NCI-H2196 (cell line): ENCODE measurements around the gene HAUS1.

Experiments
- DNase-seq: peaks from one replicate; lab custom pipeline; 2025; ENCODE audit not compliant: unreplicated experiment; lab: John Stamatoyannopoulos, UW

Gene HAUS1, protein sequence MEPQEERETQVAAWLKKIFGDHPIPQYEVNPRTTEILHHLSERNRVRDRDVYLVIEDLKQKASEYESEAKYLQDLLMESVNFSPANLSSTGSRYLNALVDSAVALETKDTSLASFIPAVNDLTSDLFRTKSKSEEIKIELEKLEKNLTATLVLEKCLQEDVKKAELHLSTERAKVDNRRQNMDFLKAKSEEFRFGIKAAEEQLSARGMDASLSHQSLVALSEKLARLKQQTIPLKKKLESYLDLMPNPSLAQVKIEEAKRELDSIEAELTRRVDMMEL

DNA sequence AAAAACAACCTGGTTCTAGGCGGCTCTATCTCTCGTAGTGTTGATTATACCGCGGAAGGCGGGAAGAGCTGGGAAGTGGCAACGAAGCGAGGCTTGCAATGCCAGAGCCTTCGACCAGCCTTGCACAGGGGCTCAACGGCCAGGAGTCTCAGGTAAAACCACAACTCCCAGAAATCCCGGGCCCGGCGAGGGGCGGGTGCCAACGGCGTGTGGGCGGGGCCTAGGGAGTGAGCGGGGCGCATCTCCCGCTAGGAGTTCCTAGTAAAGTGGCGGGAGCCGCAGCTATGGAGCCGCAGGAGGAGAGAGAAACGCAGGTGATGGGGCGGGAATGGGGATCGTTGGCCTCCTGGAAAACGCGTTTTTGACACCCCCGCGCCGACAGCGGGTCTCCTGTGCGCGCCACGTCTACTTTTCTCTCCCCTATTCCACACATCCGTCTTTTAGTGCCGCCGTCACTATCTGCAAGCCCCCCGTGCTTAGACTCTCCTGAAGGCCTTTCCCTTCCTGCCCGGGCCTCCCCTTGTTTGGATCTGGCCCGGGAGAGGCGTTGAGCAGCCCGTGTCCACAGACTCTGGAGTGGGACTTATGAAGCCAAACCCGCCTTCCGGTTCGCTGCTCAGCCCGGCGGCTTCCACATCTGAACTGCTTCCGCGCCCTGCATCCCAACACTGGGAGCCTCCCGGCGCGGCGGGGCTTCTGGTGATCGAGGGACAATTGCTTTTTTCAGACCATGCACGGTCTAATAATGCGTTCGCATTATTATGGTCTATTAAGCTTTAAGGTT lies at the start of gene HAUS1:
Gene HAUS1, plus strand, starts transcription at position 258 of the 784 bp plus-strand sequence. Its CDS starts 27 bp downstream, at position 285.
- DNase-seq: peak; percentile 91

DNA sequence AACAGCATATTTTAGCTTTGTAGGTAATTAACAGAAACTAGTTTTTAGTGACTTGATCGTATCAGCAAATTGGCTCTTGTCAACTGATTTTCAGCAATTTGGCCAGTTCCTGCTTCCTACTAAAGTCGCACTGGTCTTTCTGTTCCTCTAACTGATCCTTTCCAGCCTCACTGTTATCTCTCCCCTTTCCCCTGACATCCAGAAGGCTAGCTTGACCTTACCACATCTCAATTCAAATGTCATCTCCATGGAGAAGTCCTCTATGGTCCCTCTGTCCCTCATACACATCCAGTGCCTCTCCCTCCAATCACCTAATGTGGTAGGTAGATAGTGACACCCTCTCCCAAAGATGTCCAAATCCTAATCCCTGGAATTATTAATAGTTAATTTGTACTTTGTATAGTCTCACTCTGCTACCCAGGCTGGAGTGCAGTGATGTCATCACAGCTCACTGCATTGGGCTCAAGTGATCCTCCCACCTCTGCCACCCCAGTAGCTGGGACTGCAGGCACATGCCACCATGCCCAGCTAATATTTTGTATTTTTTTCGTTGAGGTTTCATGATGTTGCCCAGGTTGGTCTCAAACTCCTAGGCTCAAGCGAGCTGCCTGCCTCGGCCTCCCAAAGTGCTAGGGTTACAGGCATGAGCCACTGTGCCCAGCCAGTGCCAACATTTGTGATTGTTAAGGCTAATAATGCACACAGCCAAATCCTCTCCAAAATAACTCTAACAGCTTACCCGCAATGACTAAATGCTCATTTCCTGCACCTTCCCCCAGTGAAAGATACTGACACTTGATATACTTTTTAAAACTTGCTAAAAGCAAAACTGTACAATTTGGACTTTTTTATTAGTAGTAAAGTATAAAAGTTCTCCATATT lies 49.0 kb upstream of the HAUS1 start:
- DNase-seq: no peak

DNA sequence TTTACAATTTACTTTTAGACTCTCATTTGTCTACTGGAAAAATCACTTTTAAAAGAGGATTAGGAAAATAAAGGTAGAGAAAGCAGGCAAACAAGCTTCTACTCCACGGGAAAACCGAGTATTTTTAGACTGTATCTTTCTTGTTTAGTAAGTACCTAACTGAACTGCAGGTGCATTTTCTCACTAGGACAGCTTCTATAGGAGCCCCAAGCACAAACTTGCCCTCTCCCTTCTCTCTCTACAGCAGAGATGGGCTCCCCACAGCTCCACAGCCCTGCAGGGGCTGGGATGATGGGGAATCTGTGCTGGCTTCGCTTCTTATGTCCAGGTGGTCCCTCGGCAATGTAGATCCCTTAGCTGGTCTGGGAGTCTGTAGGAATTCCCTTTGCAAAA lies 48.4 kb upstream of the HAUS1 start:
- no peak for DNase-seq

DNA sequence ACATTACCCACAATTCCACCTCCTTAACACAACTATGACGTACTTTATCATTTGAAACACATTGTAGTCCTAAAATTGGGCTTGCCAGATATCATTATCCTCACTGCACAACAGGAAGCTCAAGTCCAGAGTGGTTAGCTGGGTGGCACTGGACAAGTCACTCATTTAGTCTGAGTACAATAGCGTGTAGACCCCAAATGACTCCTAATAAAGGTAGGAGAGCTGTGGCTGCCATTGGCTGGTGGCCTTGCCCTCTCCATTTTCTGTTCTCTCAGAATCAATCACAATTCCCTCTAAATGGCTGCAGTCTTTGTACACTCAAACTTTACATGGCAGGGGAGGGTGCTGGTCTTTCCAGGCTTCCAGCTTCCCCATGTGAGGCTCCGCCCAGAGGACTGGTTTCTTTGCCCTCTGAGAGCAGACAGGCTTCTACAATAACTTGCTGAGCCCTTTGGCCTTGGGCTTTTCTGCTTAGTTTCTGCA lies 43.8 kb upstream of the HAUS1 start:
- DNase-seq: no peak

DNA sequence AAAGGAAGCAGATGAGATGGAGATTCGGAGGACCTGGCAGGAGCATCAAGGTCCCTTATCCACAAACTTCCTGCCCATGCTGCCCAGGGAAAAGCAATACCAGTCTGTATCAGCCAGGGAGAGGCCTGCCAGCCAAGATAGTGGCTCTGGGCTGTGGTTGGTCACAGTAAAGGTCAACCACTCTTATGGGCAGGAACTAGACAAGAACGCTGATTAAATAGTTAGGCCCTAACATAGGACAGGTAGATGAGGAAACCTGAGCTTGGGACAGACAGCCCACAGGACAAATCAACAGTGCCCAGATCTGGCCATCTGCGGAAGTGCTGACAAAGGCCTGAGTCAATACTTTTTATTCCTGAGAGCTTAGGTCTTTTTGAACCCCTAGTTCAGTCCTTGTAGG lies 42.8 kb upstream of the HAUS1 start:
- no peak for DNase-seq

DNA sequence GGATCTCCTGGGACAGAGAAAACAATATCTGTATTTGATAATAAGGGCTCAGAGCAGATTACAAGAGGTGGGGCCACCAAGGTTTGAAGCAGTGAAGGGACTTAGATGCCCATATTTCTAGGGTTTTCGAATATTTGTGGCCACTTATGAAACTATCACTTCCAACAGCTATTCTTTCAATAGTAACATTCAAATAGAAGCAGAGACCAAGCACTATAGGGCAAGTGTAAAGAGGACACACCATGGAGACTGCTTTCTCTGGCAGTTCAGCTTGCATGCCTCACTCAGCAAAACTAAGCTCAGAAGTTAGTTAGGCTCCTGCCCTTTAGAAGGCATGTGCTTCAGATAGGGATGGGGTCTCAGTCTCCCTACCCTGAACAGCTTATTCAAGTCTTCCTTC lies 42.4 kb upstream of the HAUS1 start:
- DNase-seq: no peak

DNA sequence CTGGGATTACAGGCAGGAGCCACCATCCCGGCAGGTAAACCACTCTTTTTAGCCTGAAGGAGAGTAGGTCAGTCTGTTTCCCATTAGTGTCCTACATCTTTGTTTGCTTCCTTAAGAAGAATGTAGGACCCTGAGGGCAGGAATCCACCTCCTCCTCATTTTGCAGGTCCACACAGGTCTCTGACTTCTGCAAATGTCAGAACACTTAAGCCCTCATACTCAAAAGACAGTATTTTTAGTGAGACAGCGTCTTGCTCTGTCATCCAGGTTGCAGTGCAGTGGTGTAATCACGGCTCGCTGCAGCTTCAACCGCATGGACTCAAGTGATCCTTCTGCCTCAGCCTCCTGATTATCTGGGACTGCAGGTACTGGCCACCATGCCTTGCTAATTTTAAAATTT lies 41.4 kb upstream of the HAUS1 start:
- no peak for DNase-seq

DNA sequence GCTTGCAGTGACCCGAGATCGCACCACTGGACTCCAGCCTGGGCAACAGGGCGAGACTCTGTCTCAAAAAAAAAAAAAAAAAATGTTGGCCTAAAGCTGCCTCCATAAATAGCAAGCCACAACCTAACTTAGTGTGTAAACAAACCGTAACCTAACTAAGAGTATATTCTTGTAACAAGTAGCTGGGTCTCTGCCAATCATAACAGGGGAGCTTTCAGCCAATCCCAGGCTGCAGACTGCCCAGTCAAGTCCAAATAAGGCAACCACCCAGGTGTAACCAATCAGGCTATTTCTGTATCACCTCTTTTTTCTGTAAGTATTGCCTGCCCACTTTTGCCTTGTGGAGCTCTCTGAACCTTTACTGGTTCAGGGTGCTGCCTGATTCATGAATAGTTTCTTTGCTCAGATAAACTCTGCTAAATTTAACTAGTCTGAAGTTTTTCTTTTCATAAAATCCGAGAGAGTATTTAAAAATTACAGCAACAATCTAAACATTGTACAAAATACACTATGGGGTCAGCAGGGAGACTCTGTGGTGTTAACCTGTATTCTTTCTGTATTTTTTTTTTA lies 36.7 kb upstream of the HAUS1 start:
- peak; percentile 11 for DNase-seq

DNA sequence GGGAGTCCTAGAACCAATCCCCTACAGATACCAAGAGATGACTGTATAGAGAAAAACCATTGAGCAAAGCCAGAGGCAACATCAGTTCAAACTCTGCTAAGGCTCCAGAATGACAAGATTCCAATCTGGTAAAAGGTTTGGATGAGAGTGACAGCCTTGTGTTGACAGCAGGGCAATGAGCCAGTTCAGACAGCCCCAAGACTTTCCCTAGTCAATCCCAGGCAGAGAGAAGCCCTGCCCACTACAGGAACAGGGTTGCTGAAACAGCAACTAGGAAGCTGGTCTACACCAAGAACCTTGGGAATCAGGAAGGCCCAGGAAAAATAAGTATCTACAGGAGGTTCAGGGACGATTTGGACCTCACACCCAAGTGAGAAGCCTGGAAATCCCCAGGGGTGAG lies 35.4 kb upstream of the HAUS1 start:
- DNase-seq: no peak

DNA sequence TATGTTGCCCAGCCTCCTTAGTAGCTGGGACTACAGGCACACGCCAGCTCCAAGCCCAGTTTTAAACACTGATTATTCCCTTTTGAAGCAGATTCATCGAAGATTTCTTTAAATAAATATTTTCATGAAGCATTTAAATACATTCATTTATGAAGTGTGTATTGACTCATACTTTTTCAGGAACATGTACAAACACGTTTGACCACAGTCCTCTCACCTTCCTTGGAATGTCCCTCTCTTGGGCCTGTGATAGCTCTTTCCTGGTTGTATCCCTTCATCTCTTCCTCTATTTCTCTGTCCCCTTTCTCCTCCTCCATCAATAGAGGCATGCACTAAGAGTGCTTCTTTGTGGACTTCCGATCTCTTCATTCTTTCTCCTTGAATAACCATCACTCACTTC lies 34.7 kb upstream of the HAUS1 start:
- DNase-seq: no peak

DNA sequence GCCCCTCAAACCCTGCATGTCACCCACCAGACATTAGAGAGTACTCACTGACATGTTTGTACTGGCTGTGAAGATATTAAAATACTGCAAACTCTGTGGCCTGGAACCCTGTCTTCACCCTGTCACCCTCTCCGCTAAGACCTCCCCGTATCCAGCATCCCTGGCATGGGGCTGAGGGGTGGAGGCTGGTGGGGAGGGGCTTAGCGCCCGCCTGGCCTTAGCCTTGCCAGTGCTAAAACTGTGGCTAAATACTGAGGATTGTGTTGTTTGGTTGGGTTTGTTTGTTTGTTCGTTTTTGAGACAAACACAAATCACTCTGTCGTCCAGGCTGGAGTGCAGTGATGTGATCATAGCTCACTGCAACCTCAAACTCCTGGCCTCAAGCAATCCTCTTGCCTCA lies 34.0 kb upstream of the HAUS1 start:
- no peak for DNase-seq

DNA sequence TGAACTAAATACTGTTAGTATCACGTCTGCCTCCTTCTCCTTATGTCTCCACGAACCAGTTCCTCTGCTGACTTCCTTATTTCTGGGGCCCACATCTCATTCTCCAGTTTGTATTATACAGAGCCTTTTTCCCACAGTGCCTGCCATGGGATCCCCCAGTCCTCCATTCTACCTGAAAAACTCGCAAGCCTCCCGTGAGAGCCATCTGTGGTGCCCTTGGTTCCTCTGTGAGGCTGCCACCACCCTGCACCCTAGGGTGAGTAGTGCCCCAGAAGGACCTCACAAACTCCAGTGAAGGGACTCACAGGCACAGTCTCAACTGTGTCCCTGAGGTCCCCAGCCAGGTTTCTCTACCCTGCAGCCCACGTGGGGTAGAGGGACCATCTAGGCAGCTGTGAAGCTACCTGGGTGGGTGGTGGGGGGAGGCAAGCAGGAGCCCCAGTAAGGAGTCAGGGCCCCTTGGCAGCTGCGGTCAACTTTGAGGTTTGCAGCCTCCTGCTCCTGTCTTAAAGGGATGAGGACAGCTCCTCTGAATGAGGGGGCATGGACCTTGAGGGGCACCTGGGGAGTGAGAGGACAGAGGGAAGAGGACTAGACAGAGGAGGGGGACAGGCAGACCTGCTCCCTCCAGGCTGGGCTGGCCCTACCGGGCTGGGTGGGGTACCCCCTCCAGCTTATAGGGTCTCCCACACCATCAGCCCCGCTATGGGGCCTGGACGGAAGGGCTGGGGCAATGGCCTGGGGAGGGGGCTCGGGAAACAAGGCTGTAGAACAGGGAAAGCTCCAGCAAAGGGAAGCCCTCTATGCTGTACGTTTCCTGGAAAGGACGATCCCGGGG lies 33.2 kb upstream of the HAUS1 start:
- DNase-seq: no peak

DNA sequence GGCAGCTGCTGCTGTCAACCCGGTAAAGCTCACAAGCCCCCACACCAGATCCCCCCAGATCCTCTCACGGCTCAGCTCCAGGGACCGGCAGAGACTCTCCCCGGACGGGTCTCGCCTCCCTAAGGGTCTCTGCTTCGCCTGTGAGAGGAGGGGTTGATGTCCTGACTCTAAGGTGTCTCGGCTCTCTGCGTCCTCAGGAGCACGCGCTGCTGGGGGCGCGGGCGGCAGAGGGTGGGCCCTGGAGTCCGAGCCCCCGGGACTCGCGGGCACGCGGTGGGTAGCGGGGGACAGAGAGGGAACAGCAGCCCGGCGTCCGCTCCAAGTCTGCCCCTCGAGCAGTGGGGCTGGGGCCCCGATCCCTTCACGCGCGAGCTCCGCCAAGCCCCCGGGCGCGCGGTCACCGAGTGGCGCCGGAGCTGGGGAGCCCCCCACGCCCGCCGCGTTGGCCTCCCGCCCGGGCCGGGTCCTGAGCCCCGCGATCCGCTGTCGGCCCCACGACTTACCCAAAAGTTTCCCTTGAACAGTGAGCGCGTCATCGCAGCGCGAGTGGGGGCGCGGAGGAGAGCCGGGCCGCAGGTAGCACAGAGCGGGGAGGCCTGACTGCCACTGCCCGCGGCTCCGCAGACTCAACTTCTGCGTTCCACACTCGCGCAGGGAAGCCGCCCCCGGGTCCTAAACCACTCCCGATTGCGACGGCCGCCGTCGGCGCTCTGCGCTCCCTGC lies 32.4 kb upstream of the HAUS1 start, which contains the start of gene PSTPIP2:
Gene PSTPIP2, minus strand, starts transcription at position 608 of the 723 bp plus-strand sequence. Its CDS starts 72 bp downstream, at position 536.
- DNase-seq: no peak

DNA sequence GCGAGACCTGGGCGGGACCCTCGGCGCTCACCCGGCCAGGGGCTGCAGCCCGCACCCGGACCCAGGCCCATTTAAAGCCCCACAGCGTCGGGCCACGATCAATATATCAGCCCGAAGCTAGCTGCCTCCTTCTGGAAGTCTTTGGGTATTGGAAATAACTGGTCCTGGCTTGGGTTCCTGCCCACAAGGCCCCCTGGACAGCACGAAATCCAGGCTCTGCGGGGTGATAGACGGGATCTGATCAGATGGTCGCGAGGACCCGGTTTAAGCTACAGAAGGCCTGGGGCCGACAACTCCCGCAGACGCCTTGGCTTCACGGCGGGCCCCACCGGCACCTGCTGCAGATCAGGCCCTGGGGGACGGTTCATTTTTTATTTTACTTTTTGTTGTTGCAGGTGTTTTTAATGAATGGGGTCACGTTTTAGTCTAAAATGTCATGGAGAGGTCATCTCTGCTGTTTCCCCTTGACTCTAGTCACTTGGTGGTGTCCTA lies 31.8 kb upstream of the HAUS1 start:
- no peak for DNase-seq

DNA sequence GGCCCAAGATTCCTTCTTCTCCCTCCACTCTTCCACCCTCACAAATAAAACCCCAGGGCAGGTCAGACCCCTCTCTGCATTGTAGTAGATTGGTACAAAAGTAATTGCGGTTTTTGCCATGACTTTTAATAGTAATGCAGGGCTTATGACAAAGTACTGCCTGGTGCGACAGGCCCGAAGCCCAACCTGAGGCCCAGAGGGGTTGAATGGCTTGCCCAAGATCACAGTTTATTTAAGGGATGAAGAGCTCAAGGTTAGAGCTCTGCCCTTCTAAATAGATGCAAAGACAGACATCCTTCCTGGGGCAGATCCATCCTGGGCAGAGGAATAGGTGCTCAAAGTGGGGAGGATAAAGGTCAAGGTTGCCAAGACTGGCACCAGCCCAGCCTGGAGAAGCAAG lies 31.2 kb upstream of the HAUS1 start:
- DNase-seq: no peak

DNA sequence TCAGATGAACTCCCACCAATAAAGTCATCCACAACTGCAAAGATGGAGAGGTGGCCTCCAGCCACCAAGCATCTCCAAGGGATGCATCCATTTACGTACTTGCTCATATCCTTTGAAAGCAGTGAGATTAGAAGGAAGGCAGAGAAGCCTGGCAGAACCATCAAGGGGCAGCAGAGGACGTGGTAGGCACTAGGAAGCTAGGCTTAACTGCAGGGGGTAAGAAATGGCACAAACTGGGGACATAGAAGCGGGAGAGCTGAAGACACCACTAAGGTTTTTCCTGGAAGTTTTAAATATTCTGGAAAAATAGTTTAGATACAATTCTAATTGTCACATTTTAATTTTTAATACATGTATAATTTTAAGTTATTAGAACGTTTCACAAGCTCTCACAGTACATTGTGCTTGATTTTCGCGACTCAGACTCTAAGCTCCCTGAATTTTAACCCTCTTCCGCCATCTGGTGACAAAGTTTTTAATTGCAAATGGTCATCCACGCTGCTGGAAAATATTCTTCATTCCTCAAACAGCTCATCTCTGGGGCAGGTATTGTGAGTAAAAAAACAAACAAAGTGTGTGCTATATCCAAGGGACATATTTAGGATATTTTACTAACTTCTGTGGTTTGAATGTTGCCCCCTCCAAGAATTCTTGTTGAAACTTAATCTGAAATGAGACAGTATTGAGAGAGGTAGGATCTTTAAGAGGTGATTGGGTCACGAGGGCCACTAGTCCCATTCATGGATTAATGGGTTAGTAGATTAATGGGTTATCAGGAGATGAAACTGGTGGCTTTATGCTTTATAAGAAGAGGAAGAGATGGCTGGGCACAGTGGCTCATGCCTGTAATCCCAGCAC lies 30.5 kb upstream of the HAUS1 start:
- peak; percentile 81 for DNase-seq

DNA sequence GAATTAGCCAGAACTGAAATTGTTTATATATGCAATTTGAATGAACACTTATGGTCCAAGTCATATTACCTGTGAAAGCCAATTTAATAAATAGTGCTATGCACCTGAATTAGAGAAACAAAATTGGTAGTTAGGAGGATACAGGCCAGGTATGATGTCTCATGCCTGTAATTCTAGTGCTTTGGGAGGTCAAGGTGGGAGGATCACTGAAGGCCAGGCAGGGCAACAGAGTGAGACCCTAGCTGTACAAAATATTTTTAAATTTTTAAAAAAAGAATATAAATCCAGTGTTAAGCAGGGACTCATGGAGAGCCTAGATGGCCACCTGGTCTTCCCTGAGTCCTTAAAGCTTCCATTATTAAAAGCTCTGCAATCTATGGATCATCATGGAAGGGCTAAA lies 24.8 kb upstream of the HAUS1 start:
- no peak for DNase-seq

DNA sequence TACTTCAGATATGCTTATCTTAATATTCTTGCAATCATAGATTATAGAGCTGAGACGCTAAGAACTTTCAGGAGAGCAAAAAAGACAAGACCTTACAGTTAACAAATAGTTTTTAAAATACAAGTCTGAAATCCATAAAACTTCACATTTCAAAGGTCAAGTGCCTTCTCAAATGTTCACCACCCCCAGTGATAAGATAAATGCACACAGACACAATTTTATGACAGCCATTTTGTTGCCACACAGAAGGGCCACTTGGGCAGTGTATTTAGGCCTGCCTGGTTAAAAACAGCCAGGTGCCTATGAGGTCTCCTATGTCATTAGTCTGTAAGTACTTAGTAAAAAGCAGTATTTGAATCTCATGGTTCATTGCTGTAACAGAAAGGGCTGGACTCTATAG lies 24.0 kb upstream of the HAUS1 start:
- DNase-seq: no peak
